ENCODE results near the gene SHC2.

Gene SHC2

DNA sequence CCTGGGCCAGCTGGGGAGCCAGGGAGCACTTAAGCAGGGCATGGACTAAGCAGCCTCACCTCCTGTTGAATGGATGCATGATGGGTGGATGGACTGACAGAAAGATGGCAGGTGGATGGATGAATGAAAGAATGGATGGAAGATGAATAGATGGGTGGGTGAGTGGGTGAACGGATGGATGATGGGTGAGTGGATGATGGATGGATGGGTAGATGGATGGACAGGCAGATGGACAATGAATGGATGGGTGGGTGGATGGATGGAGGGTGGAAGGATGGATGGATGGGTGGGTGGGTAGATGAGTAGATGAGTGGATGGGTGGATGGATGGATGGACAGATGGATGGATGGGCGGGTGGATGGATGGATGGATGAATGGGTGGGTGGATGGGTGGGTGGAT lies 18.7 kb downstream of the SHC2 start:
- in situ Hi-C loops (cut with MboI; ENCODE audit: low pct_unique_long_range_greater_than_20kb, low sequenced_read_pairs, unreplicated experiment), result no loop called here
- DNase-seq (ENCODE audit: low spot score), result no peak
- TF ChIP-seq, protein P1, sequence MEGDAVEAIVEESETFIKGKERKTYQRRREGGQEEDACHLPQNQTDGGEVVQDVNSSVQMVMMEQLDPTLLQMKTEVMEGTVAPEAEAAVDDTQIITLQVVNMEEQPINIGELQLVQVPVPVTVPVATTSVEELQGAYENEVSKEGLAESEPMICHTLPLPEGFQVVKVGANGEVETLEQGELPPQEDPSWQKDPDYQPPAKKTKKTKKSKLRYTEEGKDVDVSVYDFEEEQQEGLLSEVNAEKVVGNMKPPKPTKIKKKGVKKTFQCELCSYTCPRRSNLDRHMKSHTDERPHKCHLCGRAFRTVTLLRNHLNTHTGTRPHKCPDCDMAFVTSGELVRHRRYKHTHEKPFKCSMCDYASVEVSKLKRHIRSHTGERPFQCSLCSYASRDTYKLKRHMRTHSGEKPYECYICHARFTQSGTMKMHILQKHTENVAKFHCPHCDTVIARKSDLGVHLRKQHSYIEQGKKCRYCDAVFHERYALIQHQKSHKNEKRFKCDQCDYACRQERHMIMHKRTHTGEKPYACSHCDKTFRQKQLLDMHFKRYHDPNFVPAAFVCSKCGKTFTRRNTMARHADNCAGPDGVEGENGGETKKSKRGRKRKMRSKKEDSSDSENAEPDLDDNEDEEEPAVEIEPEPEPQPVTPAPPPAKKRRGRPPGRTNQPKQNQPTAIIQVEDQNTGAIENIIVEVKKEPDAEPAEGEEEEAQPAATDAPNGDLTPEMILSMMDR (IDR thresholded peaks at IDR 0.05; ENCODE audit: extremely low read depth, insufficient read depth, missing control alignments), result no peak

DNA sequence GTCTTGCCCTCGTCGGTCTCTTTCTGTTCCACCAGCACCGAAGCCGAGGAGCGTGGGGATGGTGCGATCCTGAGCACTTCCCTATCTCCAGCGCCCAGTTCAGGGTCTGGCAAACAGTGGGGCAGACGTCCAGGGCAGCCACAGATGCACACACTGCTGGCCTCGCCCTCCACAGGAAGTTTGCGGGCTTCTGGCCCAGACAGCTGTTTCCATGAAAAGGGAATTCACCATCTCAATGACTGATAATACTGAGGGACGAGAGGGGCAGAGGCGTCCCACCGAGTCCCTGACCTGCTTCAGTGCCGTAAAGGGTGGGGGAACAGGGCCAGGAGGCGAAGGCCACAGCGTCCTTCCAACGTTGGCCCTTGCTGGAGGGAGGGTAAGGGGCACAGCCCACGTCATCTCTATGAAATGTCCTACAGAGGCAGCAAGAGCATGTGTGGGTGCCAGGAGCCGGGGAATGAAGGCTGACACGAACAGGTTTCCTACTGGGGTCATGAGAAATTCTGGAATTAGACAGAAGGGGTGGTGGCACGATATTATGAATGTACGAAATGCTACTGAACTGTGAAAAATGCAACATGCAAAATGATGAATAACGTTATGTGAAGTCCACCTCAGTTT lies 19.5 kb downstream of the SHC2 start:
- TF ChIP-seq, protein P1 (IDR thresholded peaks at IDR 0.05; ENCODE audit: extremely low read depth, insufficient read depth, missing control alignments), result no peak
- in situ Hi-C loops (cut with MboI; ENCODE audit: low pct_unique_long_range_greater_than_20kb, low sequenced_read_pairs, unreplicated experiment), result no loop called here
- no peak for DNase-seq (ENCODE audit: low spot score)

DNA sequence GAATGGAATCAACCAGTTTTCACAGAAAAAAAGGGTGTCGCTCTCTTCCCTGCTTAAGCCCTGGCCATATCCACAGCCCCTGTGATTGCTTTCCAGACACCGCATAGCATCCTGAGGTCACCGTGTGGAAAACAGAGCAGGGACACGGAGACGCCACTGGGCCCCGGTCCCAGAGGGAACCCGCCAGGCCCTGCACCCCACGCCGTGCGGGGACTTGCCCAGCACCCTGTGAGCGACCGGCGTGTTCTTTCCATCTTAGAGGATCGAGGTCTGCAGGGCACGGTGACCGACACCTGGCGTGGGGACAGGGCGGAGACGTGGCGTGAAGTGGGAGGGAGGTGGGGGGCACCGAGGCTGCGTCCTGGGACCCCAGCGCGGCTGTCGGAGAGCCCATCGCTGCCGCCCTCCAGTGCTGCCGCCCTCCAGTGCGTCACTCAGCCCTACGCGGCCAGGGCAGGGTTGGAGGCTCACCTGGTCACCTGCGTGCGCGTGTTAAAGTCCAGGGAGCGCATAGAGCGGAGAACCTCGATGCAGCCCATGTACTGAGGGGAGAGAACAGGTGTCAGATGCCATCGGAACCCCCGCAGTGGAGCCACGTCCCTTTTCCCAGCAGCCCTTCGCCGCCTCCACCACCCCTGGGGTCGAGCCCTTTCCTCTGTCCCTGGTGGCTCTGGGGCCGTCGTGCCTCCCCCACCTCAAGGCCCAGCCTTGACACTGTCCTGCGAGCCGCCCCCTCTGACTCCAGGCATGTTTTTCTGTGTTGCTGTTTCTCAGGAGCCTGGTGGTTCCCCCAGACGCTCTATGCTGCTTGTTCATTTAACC lies 20.2 kb downstream of the SHC2 start:
- TF ChIP-seq, protein P1 (IDR thresholded peaks at IDR 0.05; ENCODE audit: extremely low read depth, insufficient read depth, missing control alignments), result no peak
- in situ Hi-C loops (cut with MboI; ENCODE audit: low pct_unique_long_range_greater_than_20kb, low sequenced_read_pairs, unreplicated experiment), result no loop called here
- DNase-seq (ENCODE audit: low spot score), result no peak

DNA sequence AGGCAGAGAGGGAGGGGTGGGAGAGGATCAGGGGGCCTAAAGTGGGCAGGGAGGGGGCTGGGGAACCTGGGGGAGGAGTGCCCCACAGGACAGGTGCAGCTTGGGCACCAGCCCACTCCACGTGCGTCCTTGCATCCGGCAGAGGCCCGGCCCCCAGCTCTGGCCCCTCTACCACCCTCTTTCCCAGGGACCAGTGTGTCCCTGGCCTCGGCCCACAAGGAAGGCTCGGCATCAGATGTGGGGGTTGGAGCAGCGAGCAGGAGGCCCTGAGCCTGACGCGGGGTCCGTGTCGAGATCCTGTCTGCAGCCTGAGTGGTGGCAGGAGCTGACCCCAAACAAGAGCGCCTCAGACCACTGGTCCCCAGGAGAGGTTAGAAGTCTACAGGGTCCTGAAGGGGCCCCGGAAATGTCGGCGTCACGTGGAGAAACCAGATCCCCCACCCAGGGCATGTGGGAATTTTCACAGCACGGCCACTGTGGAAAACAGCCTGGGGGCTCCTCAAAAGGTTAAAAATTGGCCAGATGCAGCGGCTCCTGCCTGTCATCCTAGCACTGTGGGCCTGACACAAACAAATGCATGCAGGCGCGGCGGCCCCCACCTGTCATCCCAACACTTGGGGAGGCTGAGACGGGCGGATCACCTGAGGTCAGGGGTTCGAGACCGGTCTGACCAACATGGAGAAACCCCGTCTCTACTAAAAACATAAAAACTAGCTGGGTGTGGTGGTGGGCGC lies 21.5 kb downstream of the SHC2 start:
- in situ Hi-C loops (cut with MboI; ENCODE audit: low pct_unique_long_range_greater_than_20kb, low sequenced_read_pairs, unreplicated experiment), result no loop called here
- TF ChIP-seq, protein P1 (IDR thresholded peaks at IDR 0.05; ENCODE audit: extremely low read depth, insufficient read depth, missing control alignments), result no peak
- no peak for DNase-seq (ENCODE audit: low spot score)

DNA sequence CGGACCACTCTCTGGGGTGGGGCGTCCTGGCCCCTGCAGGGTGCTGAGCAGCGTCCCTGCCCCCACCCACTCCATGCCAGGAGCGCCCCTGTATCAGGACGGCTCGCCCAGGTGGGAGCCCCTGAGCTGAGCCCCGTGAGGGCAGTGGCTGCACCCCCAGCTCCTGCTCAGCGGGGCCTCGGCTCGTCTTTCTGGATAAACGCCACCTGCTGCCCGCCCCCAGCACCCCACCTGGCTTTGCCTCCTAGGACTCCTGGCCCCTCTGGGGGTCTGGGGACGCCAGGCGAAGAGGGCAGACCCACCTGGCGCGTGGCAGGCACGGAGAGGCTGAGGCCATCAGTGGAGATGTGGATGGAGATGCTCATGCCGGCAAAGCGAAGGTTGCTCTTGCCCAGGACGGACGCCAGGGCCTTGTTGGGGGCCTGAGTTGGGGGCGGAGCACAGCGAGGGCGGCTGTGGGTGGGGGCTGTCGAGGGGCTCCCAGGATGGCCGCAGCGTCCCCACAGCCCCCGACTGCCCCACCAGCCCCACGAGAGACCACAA lies 22.3 kb downstream of the SHC2 start:
- TF ChIP-seq, protein P1 (IDR thresholded peaks at IDR 0.05; ENCODE audit: extremely low read depth, insufficient read depth, missing control alignments), result no peak
- DNase-seq (ENCODE audit: low spot score), result no peak
- in situ Hi-C loops (cut with MboI; ENCODE audit: low pct_unique_long_range_greater_than_20kb, low sequenced_read_pairs, unreplicated experiment), result no loop called here

DNA sequence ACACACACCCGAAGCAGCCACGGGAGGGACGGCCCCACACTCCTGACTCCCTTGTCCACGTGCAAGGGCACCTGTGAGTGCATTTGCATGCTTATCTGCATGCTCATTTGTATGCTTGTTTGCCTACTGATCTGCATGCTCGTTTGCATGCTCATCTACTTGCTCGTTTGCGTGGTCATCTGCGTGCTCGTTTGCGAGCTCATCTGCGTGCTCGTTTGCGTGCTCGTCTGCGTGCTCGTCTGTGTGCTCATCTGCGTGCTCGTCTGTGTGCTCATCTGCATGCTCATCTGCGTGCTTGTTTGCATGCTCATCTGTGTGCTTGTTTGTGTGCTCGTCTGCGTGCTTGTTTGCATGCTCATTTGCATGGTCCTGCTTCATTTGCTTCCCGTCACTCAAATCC lies 23.8 kb downstream of the SHC2 start:
- TF ChIP-seq, protein P1 (IDR thresholded peaks at IDR 0.05; ENCODE audit: extremely low read depth, insufficient read depth, missing control alignments), result no peak
- in situ Hi-C loops (cut with MboI; ENCODE audit: low pct_unique_long_range_greater_than_20kb, low sequenced_read_pairs, unreplicated experiment), result no loop called here
- DNase-seq (ENCODE audit: low spot score), result no peak

Measured in GM13977 (cell line).